Measurements from ENCODE around the gene PLTP. TPM values are rescaled to one million over a fixed set of nuclear protein-coding genes. Genes with fewer than 3 reads are reported as not detected.

The PLTP gene
- total RNA-seq, 1 experiment from 2014 or later: 17.7 TPM

DNA sequence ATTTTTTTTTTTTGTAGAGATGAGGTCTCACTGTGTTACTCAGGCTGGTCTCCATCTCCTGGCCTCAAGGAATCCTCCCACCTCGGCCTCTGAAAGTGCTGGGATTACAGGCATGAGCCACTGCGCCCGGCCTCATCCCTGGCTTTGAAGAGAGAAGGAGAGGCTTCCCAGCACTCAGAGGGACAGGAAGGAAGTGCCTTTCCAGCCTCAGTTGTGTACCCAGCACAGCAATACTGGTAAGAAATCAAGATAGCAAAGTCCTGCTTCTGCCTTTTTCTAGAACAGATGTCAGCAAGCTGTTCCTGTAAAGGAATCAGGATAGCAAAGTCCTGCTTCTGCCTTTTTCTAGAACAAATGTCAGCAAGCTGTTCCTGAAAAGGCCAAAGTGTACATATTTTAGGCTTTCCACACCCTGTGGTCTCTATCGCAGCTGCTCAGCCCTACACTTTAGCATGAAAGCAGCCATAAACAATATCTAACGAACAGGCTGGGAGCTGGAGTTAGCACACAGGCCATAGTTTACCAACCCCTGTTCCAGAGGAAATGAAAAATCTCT, 6.3 kb upstream of the PLTP start:
- no peak for TF ChIP-seq CTCF (IDR thresholded peaks at IDR 0.05)
- no peak for TF ChIP-seq SIN3A (IDR thresholded peaks at IDR 0.05; ENCODE audit: borderline replicate concordance, insufficient read depth, low read depth, low read length)
- no peak for TF ChIP-seq POLR2AphosphoS5 (IDR thresholded peaks at IDR 0.05; ENCODE audit: low read depth, low read length)
- TF ChIP-seq, protein P1, sequence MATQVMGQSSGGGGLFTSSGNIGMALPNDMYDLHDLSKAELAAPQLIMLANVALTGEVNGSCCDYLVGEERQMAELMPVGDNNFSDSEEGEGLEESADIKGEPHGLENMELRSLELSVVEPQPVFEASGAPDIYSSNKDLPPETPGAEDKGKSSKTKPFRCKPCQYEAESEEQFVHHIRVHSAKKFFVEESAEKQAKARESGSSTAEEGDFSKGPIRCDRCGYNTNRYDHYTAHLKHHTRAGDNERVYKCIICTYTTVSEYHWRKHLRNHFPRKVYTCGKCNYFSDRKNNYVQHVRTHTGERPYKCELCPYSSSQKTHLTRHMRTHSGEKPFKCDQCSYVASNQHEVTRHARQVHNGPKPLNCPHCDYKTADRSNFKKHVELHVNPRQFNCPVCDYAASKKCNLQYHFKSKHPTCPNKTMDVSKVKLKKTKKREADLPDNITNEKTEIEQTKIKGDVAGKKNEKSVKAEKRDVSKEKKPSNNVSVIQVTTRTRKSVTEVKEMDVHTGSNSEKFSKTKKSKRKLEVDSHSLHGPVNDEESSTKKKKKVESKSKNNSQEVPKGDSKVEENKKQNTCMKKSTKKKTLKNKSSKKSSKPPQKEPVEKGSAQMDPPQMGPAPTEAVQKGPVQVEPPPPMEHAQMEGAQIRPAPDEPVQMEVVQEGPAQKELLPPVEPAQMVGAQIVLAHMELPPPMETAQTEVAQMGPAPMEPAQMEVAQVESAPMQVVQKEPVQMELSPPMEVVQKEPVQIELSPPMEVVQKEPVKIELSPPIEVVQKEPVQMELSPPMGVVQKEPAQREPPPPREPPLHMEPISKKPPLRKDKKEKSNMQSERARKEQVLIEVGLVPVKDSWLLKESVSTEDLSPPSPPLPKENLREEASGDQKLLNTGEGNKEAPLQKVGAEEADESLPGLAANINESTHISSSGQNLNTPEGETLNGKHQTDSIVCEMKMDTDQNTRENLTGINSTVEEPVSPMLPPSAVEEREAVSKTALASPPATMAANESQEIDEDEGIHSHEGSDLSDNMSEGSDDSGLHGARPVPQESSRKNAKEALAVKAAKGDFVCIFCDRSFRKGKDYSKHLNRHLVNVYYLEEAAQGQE (IDR thresholded peaks at IDR 0.05; ENCODE audit: insufficient read depth in 1 of 2, low read depth in 2 of 2, low read length in 1 of 2): no peak
- no peak for TF ChIP-seq TCF7L2 (IDR thresholded peaks at IDR 0.05; ENCODE audit: low read depth, low read length)
- BruUV-seq (replicated peaks): no TSS peak
- DNase-seq (ENCODE audit: low read depth, low spot score) (no peak), ATAC-seq (no peak)
- H3K27ac ChIP-seq (ENCODE audit: low read length): no peak overlapping the region
- intact Hi-C loops (cut with micrococcal nuclease; ENCODE audit: unreplicated experiment): no loop called here
- ChIA-PET POLR2A (interaction anchor here (0.8 kb wide), 1 partner anchor 19 kb away, joined by 3 read pairs; no protein-coding TSS in a partner anchor), CTCF (no interaction called here)
- H3K4me1 ChIP-seq (ENCODE audit: control insufficient read depth, insufficient read depth, low read length): no peaks in the 10 kb centered on the region
- no peaks in the 10 kb centered on the region for H3K27me3 ChIP-seq (ENCODE audit: control insufficient read depth, insufficient read depth, low read length)
- no peak overlapping the region for H3K4me3 ChIP-seq (ENCODE audit: low read depth in 2 of 2, low read length in 2 of 2)
- H3K36me3 ChIP-seq (ENCODE audit: control insufficient read depth, insufficient read depth, low read length): no peaks in the 10 kb centered on the region
- in situ Hi-C loops (cut with HindIII; ENCODE audit: low pct_unique_long_range_greater_than_20kb, low sequenced_read_pairs): no loop called here
- no peaks in the 10 kb centered on the region for H3K9me3 ChIP-seq (ENCODE audit: control insufficient read depth, insufficient read depth, low read depth, low read length)

- H3K9me3 ChIP-seq (ENCODE audit: control insufficient read depth, insufficient read depth, low read depth, low read length): no peaks in the 10 kb centered on the region
- DNase-seq (ENCODE audit: low read depth, low spot score) (no peak), ATAC-seq (no peak)
- H3K4me1 ChIP-seq (ENCODE audit: control insufficient read depth, insufficient read depth, low read length): no peaks in the 10 kb centered on the region
- in situ Hi-C loops (cut with HindIII; ENCODE audit: low pct_unique_long_range_greater_than_20kb, low sequenced_read_pairs): no loop called here
- H3K27me3 ChIP-seq (ENCODE audit: control insufficient read depth, insufficient read depth, low read length): no peaks in the 10 kb centered on the region
- no peak overlapping the region for H3K4me3 ChIP-seq (ENCODE audit: low read depth in 2 of 2, low read length in 2 of 2)
- no TSS peak for BruUV-seq (replicated peaks)
- ChIA-PET CTCF (no interaction called here), POLR2A (interaction anchor here (0.8 kb wide), 1 partner anchor 19 kb away, joined by 3 read pairs; no protein-coding TSS in a partner anchor)
- intact Hi-C loops (cut with micrococcal nuclease; ENCODE audit: unreplicated experiment): no loop called here
- TF ChIP-seq CTCF (IDR thresholded peaks at IDR 0.05) (no peak), TCF7L2 (IDR thresholded peaks at IDR 0.05; ENCODE audit: low read depth, low read length) (no peak)
- TF ChIP-seq, protein P1 (IDR thresholded peaks at IDR 0.05; ENCODE audit: insufficient read depth in 1 of 2, low read depth in 2 of 2, low read length in 1 of 2): no peak
- no peak overlapping the region for H3K27ac ChIP-seq (ENCODE audit: low read length)
- no peaks in the 10 kb centered on the region for H3K36me3 ChIP-seq (ENCODE audit: control insufficient read depth, insufficient read depth, low read length)
Measured at GRCh38 chr20:45917790-45918141, 5.8 kb upstream of the PLTP start.

Data from Panc1 (cell line).